ENCODE results near the gene COQ8B.

DNA sequence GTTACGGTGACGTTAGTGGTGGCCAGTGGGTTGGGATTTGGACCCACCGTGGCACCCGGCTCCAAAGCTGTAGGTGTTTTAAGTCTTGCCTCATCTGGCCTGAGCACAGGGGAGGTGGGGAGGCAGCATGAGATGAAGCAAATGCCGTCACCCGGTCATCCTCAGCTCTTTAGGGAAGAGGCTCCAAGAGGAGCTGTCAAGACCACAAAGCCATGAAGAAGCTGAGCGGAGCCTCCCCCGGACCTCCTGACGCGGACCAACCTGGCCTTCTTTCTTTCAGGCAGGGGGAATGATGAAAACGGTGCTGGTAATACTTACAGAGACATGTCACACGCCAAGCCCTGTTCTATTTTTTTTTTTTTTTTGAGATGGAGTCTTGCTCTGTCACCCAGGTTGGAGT is 26.2 kb upstream of the COQ8B start:
- TF ChIP-seq, protein P1, sequence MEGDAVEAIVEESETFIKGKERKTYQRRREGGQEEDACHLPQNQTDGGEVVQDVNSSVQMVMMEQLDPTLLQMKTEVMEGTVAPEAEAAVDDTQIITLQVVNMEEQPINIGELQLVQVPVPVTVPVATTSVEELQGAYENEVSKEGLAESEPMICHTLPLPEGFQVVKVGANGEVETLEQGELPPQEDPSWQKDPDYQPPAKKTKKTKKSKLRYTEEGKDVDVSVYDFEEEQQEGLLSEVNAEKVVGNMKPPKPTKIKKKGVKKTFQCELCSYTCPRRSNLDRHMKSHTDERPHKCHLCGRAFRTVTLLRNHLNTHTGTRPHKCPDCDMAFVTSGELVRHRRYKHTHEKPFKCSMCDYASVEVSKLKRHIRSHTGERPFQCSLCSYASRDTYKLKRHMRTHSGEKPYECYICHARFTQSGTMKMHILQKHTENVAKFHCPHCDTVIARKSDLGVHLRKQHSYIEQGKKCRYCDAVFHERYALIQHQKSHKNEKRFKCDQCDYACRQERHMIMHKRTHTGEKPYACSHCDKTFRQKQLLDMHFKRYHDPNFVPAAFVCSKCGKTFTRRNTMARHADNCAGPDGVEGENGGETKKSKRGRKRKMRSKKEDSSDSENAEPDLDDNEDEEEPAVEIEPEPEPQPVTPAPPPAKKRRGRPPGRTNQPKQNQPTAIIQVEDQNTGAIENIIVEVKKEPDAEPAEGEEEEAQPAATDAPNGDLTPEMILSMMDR (IDR thresholded peaks at IDR 0.05): no peak
- no peak for TF ChIP-seq POLR2A (IDR thresholded peaks at IDR 0.05)

Data from heart left ventricle (tissue), 13 donors.